Right renal pelvis (tissue), 4 donors: ENCODE data around the gene GRIK4. TPM values are rescaled to one million over a fixed set of nuclear protein-coding genes. Genes with fewer than 3 reads are reported as not detected.
"Not testable (repeated sequence)": the region's sequence is repeated elsewhere in the genome, so short reads cannot be mapped to it uniquely, and the experiment has no call there.

ENCODE experiments used
- DNase-seq, 4 donors: peaks; one replicate each; pipeline ENCODE4 v3.0.0-alpha.2; 2013; ENCODE audit warnings: low read depth in 4 of 4, low spot score in 3 of 4, missing footprints in 1 of 4
- polyA plus RNA-seq, 4 donors: library from polyadenylated mRNA; unstranded; fragments of 120-200 nt; gene quantifications; one replicate each; pipeline ENCODE4 v1.2.1, GENCODE V29; 2013; ENCODE audit not compliant: insufficient read length in 4 of 4

Gene GRIK4
- polyA plus RNA-seq, 4 donors: 0.96 to 1.4 (median 1.2) TPM

DNA sequence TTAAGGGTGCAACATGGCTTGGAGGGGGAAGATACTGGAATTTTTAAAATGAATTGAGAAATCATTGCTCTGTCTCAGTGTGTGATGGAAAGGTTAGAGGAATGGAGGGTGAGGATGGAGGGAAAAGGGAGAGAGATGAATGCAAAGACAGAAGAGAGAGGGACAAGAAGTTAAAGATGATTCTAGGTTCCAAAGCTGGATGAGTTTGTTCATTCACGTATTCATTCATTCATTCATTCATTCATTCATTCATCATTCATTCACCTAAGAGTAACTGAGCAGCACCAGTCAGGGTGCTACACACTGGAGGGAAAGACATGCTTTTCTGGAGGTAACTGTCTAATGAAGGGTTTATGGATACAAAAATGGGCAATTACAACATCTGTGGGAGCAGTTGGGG is 209.2 kb downstream of the GRIK4 start:
- no peak for DNase-seq

DNA sequence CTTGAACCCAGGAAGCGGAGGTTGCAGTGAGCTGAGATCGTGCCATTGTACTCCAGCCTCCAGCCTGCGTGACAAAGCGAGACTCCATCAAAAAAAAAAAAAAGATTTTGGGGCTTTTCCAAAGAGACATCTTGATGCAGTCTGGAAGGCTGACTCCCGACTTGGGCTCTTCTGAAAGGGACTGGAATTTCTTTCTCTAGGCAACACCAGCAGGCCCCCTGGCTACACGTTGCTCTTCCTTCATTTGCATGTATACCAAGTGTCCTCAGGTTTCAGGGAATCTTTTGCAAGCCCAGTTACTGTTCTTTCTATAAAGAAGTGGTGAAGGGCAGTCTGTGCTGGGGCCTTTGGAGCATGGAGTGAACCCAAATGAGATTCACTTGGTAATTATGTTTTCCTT is 211.0 kb downstream of the GRIK4 start:
- DNase-seq: no peak

DNA sequence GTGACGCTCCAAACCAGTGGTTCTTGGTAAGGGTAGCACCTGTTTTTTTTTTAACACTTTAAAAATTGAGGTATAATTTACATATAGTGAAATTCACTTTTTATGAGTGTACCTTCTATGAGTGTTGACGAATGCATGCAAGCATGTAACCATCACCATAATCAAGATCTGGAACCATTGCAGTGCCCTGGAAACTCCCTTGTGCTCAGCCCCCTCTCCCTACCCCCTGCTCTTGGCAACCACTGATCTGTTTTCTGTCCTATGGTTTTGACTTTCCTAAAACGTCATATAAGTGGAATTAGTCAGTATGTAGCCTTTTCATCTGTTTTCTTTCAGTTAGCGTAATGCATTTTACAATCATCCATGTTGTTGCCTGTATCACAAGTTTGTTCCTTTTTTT is 212.2 kb downstream of the GRIK4 start:
- no peak for DNase-seq

DNA sequence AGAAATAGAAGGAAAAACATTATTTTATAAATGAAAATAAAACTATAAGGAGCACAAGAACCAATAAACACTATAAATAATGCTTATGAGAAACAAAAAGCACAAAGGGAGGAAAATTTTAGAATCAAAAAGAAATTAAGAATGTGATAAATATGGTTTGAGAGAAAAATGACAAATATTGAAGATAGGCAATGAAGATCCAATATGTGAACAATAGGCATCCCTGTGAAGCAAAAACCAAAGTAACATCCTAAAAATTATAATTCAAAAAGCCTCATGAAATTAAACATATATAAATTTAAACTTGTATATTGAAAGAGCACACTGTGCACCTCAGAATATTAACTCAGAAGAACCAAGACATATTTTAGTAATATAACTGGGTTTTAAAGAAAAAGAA is 216.2 kb downstream of the GRIK4 start:
- no peak for DNase-seq

DNA sequence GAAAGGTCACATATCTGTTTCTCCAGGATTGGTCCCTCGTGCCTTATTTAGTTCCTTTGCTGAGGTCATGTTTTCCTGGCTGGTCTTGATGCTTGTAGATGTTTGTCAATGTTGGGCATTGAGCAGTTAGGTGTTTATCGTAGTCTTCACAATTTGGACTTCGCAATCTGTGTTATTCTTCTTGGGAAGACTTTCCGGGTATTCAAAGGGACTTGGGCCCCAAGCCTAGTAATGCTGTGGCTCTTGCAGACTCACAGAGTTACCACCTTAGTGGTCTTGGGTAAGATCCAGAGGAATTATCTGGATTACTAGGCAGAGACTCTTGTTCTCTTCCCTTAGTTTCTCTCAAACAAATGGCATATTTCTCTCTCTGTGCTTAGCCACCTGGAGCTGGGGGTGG is 223.5 kb downstream of the GRIK4 start:
- no peak for DNase-seq

DNA sequence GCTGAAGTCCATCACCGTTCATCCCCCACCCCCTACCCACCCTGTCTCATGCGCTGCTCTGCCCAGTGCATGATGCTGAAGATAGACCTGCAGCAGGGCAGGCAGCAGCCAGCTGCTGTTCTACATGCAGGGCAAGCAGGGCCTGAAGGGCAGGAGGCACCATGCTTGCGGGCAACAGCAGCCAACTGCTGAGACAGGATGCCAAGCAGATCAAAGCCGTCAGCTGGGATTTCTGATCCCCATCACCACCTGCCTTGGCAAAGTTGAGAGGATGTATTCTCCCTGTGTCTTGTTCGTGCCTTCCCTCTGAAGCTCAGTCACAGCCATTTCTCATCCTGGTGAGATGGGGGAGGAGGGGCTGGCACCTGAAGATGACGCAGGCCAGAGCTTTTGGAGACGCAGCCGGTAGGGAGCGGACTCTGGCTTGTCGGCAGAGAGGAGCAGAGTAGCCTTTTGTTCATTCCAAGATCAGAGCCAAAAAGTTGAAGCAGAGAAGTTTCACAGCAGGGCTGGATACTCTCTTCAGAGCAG is 227.0 kb downstream of the GRIK4 start:
- no peak for DNase-seq

DNA sequence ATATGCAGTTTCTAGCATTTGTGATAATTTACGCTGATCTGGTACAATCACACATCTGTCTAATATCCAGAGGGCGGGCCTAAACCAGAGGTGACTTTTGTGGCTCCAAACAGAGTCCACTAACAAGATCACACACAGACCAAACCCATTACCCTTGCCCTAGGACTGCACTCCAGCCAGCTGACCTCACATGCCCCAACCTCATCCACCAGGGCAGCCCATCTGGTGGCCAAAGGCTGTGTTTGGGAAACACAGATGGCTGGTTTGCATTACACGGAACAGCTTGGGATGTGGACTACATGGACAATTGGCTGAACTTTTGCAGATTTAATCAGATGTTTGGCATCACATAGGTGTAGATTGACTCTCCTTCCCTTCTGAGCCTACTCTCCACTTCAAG is 228.2 kb downstream of the GRIK4 start:
- no peak for DNase-seq

DNA sequence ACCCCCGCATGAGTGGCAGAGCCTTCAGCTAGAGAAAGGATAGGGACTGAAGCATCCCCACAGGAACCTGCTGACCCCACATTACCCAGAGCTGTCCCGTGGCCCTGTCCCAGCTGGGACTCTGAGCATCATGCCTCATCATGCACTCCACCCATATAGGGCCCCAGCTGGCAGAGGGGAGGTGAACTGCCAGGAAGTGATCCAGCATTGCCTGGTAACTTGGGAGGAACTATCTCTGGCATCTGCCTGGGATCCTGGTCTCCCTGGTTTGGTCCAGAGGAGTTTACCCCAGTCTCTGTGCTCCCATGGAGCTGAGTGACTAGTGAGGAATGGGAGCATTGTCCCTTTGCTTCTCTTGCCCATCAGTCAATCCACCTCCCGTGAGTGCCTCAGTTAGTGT is 228.8 kb downstream of the GRIK4 start:
- no peak for DNase-seq

DNA sequence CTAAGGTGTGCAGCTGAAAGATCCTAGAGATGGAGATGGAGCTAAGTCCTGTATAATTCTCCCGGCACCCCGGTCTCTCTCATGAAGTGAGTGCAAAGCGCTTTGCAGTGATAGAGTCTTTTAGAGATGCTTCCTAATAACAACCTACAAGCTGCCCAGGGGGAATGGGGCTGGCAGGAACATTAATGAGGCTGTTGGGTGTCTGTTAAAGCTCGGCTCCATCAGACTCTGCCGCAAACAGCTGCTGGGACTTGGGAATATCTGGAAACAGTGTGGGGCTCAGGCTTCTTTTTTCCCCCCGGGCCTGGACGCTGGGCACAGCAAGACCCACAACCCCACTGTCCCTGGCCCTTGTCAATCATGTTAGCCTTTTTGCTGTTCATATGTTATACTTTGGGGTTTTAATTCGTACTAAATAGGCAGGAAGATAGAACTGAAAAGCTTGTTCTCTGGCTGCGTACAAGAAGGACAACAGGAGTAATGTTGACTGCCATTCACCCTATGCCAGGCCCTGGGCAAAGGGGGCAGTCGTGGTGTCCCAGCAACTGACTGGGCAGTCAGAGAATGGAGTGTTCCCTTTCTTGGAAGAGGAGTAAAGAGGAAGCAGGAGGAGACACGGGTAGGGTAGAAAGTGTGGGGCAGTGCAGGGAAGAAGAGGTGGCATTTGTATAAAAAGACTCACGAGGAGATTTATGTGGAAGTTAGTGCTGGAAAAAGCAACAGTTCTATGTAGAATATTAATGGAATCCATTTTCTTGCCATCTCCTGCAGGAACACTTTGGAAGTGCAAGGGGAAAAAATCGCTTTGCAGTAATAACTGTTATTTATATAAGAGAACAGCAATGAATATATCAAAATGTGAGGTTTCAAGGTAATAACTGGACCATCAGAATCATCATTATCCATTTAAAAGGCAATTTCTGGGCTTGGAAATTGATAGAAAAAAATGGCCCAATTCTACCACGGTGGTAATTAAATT is 232.8 kb downstream of the GRIK4 start:
- no peak for DNase-seq

DNA sequence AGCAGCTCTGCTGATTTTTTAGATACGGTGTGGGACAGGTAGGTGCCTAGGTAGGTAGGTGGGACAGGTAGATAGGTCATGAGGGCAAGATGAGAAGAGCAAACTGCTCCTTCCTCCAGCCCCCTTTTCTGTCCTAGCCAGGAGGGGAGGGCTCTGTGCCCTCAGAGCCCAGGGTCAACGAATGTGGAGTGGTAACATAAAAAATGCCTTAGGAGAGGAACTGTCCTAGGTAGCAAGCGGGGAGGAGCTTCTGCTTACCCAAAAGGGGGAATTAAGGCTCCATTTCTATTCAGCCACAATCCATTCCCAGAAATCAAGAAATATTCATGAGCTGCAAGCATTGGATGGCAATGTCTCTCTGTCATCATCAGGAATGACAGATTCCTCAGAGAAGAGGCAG is 234.8 kb downstream of the GRIK4 start:
- DNase-seq: no peak

DNA sequence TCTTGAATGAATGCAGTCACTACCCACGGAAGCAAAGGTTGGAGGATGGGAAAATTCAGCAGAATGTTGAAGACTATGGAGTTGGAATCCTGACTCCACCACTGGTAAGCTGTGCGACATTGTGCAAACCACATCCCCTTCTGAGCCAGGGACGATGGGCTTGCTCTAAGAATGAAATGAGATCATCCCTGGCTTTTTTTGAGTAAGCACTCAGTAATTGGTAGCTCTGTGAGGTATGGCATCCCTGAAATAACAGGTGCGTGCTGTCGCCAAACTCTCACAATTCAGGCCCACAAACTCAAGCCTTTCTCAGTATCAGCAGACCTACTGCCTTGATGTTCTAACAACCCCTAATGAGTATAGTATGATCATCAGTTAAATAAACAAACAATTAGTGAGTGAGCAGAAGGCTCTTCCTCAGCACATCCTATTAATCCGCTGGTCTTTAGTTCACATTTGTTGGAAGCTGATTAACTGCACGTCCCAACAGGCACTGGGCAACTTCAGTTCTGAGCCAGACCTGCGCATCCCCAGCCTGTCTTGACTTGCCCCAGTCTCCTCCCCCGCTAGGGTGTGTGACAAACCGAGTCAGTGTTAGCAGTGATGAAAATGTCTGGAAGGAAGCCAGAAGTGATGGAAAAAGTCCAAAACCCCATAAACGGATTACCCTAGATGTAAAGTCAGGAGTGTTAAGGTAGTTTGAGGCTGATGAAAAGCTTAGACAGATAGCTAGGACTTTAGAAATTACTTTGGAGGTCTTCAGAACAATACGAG is 235.5 kb downstream of the GRIK4 start:
- no peak for DNase-seq

DNA sequence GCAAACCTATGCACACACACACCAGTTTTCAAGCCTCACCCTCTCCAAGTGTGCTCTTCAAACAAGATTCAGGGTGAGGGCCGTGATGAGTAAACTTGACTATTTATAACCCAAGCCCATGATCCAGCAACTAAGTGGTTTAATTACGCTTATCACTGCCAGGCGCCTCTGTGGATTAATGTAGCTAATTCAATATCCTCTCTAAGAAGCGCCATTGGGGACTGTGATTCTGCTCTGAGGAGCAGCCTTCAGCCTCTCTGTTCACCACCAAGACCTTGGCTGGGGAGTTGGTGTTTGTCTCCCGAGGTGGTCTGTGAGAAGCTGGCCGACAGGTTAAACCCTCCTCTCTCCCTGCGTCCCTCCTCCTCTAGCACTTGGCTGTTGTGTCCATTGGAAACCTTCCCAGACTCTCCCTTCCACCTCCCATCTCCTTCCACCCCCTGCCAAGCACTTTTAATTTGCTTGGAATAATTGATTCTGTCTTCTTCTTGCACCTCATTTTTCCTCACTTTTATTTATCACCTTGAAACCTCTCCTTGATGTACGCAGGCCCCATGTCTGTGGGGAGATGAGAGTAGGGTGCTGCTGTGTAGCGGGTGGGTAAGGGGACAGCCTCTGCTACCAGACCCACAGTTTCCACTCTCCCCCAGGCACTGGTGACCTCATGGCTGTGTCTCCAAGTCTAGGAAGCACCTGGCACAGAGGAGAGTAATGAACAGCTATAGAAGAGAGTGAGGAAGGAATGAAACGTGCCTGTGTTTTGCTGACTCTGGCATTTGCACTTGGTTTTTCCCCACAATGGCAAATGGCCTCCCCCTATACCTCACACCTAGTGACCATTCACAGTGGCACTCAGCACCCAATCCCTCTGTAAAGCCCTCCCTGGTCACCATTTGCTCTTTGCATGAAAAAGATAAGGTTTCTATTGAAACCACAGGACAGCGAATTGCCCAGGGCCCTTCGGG is 236.6 kb downstream of the GRIK4 start:
- DNase-seq: no peak

DNA sequence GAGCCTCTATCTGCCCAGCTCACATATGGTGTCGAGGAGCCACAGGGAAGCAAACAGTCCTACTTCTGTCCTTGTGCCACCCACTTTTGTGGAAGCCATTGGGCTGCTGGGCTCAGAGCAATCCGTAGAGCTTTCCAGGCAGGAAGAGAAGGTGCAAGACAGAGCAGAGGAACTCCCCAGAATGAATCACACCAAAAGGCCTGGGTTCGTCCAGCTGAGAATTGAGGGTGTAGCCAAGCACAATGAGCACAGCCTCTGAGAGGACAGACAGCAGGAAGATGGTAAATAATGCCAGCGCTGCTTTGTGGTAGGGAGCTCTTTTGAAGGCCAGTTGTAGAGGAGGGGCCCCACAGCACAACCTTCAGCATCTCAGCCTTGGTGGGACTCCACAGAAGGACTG is 237.8 kb downstream of the GRIK4 start:
- no peak for DNase-seq

DNA sequence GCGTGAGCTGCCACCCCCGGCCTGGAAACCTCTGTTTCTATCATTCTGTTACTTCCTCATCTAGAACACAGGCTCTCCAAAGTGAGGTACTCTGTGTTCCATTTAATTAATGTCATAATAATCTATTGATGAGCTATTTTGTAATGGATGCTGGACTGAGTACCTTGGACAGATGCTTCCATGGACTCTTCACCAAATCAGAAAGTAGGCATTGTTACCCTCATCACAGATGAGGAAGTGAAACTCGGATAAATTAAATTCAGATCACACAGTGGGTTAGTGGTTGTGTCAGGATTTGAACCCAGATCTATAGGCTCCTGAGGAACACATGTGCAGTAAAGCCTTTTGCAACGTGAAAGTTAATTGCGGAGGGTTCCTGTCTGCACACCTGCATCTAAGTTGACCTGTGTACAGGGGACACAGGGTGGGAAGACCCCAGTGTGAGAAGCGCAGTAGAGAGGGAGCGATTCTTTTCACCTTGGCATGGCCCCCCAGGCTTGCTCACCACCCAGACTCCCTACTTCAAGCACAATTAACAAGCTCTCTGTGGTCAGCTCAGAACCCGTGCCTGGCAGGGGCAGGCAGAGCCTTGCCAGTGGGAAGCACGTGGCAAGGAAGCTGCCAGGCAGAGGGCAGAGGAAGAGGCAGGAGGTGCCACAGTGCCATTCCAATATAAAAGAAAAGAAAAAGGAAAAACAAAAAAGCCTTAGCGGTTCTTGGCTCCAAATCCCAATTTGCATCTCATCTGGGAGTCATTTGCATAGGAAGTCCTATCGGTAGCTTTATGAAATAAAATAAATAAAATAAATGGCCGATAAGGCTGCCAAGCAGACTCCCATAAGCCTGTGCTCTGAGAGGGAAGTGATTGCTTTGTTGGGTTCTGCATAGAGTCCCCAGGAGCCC is 239.3 kb downstream of the GRIK4 start:
- DNase-seq: no peak

DNA sequence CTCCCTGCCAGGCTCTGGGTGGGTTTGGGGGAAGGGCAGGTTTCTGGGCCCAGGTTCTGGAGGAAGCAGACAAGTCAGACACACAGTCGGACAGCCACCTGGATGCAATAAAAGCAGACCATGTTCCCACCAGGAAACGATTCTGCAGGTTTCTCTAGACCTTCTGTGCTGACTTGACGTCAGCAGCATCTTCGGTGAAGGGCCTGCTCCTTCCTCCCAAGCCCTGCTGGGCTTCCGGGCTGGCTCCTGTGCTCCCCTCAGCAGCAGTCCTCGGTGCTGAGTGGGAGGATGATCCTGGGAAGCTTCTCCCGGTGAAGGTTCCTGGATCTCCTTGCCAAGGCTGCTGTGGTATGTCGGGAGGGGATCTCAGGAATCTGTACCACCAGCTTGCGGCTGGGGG is 240.0 kb downstream of the GRIK4 start:
- no peak for DNase-seq

DNA sequence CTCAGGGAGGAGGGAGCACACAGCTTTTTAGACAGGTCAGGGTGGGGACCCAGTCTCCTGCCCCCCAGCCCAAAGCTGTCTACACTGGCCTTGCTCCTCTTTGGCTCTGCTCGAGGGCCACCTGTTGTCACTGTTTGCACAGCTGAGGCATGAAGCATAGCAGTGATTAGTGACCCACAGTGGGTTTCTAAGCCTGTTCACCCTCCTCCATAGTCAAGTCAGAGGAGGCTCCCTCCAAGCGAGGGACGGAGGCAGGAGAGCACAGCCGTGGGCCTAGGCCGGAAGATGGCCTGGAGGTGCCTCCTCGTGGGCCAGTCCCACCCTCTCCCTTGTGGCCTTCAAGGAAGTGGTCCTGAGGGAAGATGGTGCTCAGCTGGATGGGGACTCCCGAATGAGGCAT is 241.1 kb downstream of the GRIK4 start:
- no peak for DNase-seq

DNA sequence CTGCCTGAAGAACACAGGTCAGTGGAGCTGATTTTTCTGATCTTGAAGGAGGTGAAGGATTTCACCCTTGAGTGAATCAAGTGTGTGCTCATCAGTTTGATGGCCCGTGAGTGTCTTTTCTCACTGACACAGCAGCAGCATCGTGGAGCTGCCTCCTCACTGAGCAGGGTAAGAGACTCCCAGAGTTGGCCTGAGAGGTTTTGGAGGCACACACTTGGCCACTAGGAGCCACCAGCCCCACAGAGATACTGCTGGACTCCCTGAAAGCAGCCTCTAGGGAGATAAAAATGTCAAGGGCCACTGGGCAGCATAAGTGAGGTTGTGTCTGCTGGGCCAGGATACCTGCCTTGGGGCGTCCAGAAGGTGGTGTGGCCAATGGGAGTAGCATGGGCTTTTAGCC is 245.4 kb downstream of the GRIK4 start:
- no peak for DNase-seq

DNA sequence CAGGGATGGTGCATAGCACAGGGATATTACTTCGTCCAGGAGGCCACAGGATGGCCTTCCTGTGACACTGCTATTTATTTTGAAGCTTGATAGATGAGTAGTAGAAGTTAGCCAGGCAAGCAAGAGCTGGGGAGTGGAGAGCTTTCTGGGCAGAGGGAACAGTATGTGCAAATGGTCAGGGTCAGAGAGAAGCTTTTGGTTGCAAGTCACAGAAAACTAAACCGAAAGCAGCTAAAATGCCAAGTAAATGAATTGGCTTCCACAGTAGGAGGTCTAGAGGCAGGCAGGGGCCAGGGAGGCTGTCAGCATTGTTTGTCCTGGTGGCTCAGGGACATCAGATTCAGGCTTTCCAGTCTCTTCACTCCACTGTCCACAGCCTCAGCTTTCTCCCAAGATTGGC is 247.5 kb downstream of the GRIK4 start:
- no peak for DNase-seq

DNA sequence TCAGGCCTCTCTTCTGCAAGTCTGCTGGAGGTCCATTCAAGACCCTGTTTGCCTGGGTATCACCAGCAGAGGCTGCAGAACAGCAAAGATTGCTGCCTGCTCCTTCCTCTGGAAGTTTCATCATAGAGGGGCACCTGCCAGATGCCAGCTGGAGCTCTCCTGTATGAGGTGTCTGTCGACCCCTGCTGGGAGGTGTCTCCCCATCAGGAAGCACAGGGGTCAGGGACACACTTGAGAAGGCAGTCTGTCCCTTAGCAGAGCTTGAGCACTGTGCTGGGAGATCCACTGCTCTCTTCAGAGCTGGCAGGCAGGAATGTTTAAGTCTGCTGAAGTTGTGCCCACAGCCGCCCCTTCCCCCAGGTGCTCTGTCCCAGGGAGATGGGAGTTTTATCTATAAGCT is 254.2 kb downstream of the GRIK4 start:
- DNase-seq: not testable (repeated sequence)
